Measurements from ENCODE around the gene RAB28.

GRCh38 chr4:13329340-13329850 lies 154.7 kb downstream of the RAB28 start:
- no peak for TF ChIP-seq CTCF (IDR thresholded peaks at IDR 0.05)
- no peak for TF ChIP-seq POLR2A (IDR thresholded peaks at IDR 0.05)

Data from uterus (tissue), 2 donors.